NCI-H69 (cell line): ENCODE data around the gene PCDHGC5.

Experiments used
- DNase-seq: peaks from one replicate; lab custom pipeline; 2025; lab: John Stamatoyannopoulos, UW

Gene PCDHGC5

DNA sequence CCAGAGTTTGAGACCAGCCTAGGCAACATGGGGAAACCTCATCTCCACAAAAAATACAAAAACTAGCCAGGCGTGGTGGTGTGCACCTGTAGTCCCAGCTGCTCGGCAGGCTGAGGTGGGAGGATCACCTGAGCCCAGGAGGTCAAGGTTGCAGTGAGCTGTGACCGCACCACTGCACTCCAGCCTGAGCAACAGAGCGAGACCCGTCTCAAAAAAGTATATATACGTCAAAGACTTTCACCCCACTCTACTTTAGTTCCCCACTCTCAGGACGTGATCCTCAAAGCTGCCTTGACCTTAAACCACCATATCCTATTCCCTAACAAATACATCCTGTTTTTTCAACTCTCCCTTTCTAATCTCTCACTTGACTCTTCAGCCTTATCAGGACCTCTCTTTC lies 41.0 kb downstream of the PCDHGC5 start:
- DNase-seq = no peak

DNA sequence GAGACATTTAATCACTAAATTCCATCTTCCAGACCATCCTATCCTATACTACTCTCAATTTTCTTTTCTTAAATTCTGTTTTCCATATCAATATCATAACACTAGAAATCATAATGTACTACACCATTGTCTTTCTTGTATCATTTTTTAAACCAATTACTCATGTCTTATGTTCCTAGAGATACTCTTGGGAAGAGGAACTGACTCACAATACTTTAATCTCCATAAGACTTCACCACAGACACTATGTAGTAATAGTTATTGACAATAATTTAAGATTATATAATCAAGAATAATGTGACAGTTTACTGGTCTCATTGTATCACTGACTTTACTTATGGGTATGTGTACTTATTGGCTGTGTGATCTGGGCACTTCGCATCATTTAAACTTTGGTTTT lies 43.8 kb downstream of the PCDHGC5 start:
- no peak for DNase-seq

DNA sequence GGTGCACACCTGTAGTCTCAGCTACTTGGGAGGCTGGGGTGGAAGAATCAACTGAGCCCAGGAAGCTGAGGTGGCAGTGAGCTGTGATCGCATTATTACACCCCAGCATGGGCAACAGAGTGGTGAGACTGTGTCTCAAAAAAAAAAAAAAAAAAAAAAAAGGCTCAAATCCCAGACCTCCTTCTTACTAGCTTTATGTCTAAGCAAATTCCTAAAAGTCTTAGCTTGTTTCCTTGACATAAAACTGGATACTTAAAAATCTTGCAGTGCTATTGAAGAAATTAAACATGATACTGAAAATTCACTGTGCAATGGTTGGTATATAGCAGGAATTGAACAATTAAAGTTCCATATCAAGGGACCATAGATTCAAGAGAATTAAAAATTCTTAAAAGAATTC lies 45.0 kb downstream of the PCDHGC5 start:
- no peak for DNase-seq

DNA sequence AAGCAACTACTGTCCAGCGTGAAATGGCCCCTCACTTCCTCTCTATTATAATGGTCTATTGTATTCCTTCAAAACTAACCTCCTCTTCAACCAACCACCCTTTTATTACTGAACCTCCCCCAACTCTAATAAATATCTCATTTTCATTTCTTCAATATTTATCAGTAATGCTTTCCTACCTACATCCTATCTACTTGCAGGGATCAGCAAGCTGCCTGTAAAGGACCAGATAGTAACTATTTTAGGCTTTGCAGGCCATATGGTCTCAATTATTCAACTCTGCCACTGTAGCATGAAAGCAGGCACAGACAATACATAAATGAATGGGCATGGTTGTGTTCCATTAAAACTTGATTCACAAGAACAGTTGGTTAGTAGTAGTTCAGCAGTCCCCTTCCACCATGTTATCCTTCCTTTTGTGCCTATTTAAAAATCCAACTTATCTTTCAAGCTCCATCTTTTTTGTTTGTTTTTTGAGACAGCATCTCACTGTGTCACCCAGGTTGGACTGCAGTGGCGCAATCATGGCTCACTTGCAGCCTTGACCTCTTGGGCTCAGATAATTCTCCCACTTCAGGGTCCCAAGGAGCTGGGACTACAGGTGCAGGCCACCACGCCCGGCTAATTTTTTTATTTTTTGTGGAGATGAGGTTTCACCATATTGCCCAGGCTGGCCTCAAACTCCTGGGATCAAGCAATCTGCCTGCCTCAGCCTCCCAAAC lies 45.8 kb downstream of the PCDHGC5 start:
- DNase-seq = no peak
